ENCODE measurements around the gene DNAJB12. TPM values are rescaled to one million over a fixed set of nuclear protein-coding genes. Genes with fewer than 3 reads are reported as not detected.

DNAJB12 gene
- total and polyA plus RNA-seq, 10 of the 15 experiments (the other 5 are each of a cell fraction or from before 2014, with no cell fraction given) = 4.6 to 31.6 (median 18.8) TPM

- in situ Hi-C loops (cut with MboI) (no loop called here), intact Hi-C loops (cut with micrococcal nuclease; ENCODE audit: unreplicated experiment) (no loop called here)
- CTCF ChIA-PET = interaction anchor here (0.5 to 16.6 kb wide), 11 partner anchors 9 to 279 kb away, joined by 3 to 275 read pairs (median 5); partner anchors contain the start of gene DDIT4
- FAIRE-seq (no peak), DNase-seq (ENCODE audit: low read depth, low spot score) (no peak), ATAC-seq (no peak)
- Histone ChIP-seq H3K4me2 (ENCODE audit: control insufficient read depth, insufficient read depth) (no peak overlapping the region), H3K4me3 (no peak overlapping the region), H3K36me3 (ENCODE audit: control insufficient read depth in 2 of 2, insufficient read depth in 2 of 2, low read length in 1 of 2) (0 out of 4 replicates have a peak, but pooled peaks cover 0 to 3% of the 10 kb centered on the region in 2 experiments), H4K20me1 (ENCODE audit: control insufficient read depth, insufficient read depth) (no peaks in the 10 kb centered on the region), H3K79me2 (ENCODE audit: control insufficient read depth, insufficient read depth, low read length) (no peaks in the 10 kb centered on the region; the same call in 1 of the 2 replicates), H3K27ac (ENCODE audit: control insufficient read depth, insufficient read depth) (0 out of 2 replicates have a peak overlapping the region, but pooled peaks have one; percentile 22), H3K4me1 (ENCODE audit: control insufficient read depth, insufficient read depth, low read length) (peaks cover 48% of the 10 kb centered on the region), H3K9ac (ENCODE audit: control insufficient read depth, insufficient read depth, low read length) (peak overlapping the region; percentile 0), H3K27me3 (replicated peaks in 1 of 2; ENCODE audit: control insufficient read depth in 2 of 2, insufficient read depth in 2 of 2, low read length in 1 of 2) (no peaks in the 10 kb centered on the region), H3K9me3 (replicated peaks; ENCODE audit: control insufficient read depth, insufficient read depth, low read length) (no peaks in the 10 kb centered on the region), H2AFZ (ENCODE audit: control insufficient read depth, low read depth, low read length) (peak overlapping the region; percentile 28)
- SMC1A ChIA-PET (ENCODE audit: uncharacterized antibody, unreplicated experiment) = interaction anchor here (0.7 to 2.1 kb wide), 6 partner anchors 8 to 279 kb away, joined by 3 to 12 read pairs (median 6); no protein-coding TSS in a partner anchor
- POLR2A ChIA-PET = interaction anchor here (1.2 to 5.8 kb wide), 3 partner anchors 51 to 68 kb away, joined by 3 to 56 read pairs (median 4); partner anchors contain the start of gene DDIT4
- RAD21 ChIA-PET (ENCODE audit: unreplicated experiment) = interaction anchor here (0.6 to 10.0 kb wide), 12 partner anchors 7 to 1304 kb away, joined by 3 to 170 read pairs (median 4); no protein-coding TSS in a partner anchor
- no TSS peak for BruUV-seq (replicated peaks)
- 75% methylated on average over 14 of the region's 14 CpGs for WGBS (ENCODE audit: insufficient coverage, insufficient replicate concordance, low lambda C conversion rate, missing lambda C conversion rate)
- TF ChIP-seq ZNF24 (IDR thresholded peaks at IDR 0.05) = no peak
- TF ChIP-seq ZNF622 (IDR thresholded peaks at IDR 0.05) = no peak
- peak; percentile 43 for TF ChIP-seq PKNOX1 (IDR thresholded peaks at IDR 0.05)
- TF ChIP-seq SMC3 (IDR thresholded peaks at IDR 0.05; ENCODE audit: borderline replicate concordance, low read length) = peak; percentile 63
- TF ChIP-seq SREBF2 (IDR thresholded peaks at IDR 0.05; ENCODE audit: low read length) = no peak
- no peak for TF ChIP-seq SKIL (IDR thresholded peaks at IDR 0.05; ENCODE audit: low read depth, poor library complexity, severe bottlenecking)
- TF ChIP-seq BRCA1 (IDR thresholded peaks at IDR 0.05; ENCODE audit: low read depth, low read length) = no peak
- TF ChIP-seq RAD21 (IDR thresholded peaks at IDR 0.05; ENCODE audit: insufficient read depth, low read depth, low read length) = peak; percentile 76
- no peak; the same call in 1 of the 2 replicates for TF ChIP-seq POLR2A (IDR thresholded peaks at IDR 0.05; ENCODE audit: low read depth, low read length)
- TF ChIP-seq BCL3 (IDR thresholded peaks at IDR 0.05; ENCODE audit: borderline replicate concordance, insufficient read depth, low read depth, low read length, poor library complexity, severe bottlenecking) = no peak
- TF ChIP-seq CREB1 (IDR thresholded peaks at IDR 0.05; ENCODE audit: low read depth) = no peak
- TF ChIP-seq FOXM1 (IDR thresholded peaks at IDR 0.05; ENCODE audit: low read depth, low read length) = no peak
- no peak for TF ChIP-seq KAT2A (conservative IDR thresholded peaks at IDR 0.05; ENCODE audit: control insufficient read depth, low read depth, low read length)
- TF ChIP-seq NFYA (IDR thresholded peaks at IDR 0.05; ENCODE audit: borderline replicate concordance, low read depth, low read length) = no peak
- no peak for TF ChIP-seq NKRF (conservative IDR thresholded peaks at IDR 0.05)
Measured at GRCh38 chr10:72328045-72328828, 26.5 kb downstream of the DNAJB12 start.

All from GM12878 (cell line).